ENCODE data around the gene ATAD3B. TPM values are rescaled to one million over a fixed set of nuclear protein-coding genes. Genes with fewer than 3 reads are reported as not detected.
"Not testable (repeated sequence)": the region's sequence is repeated elsewhere in the genome, so short reads cannot be mapped to it uniquely, and the experiment has no call there.

Gene ATAD3B
- total RNA-seq, 1 donor from 2014 or later, result 47.4 TPM

- ChIA-PET POLR2A (no interaction called here), CTCF (no interaction called here)
- TF ChIP-seq CTCF (IDR thresholded peaks at IDR 0.05), result no peak
These were observed 49.8 kb downstream of the ATAD3B start for GRCh38 chr1:1521331-1521730.

GRCh38 chr1:1522536-1522935 lies 51.0 kb downstream of the ATAD3B start:
- H3K4me3 Mint-ChIP-seq; H3K27ac Mint-ChIP-seq; H3K9me3 Mint-ChIP-seq; CTCF ChIA-PET; DNase-seq; H3K27me3 Mint-ChIP-seq; POLR2A ChIA-PET; ATAC-seq (ENCODE audit: low read depth); H3K4me1 Mint-ChIP-seq; intact Hi-C loops (cut with micrococcal nuclease): not testable (repeated sequence)
- peaks cover 41% of the 10 kb centered on the region for H3K36me3 Mint-ChIP-seq (ENCODE audit: low read depth)

More at GRCh38 chr1:1521331-1521730, 49.8 kb downstream of the ATAD3B start:
- H3K27ac Mint-ChIP-seq, result no peak overlapping the region
- intact Hi-C loops (cut with micrococcal nuclease), result no loop called here
- DNase-seq (no peak), ATAC-seq (ENCODE audit: low read depth) (no peak)
- H3K36me3 Mint-ChIP-seq (ENCODE audit: low read depth), result peaks cover 41% of the 10 kb centered on the region
- no peaks in the 10 kb centered on the region for H3K27me3 Mint-ChIP-seq
- no peaks in the 10 kb centered on the region for H3K4me1 Mint-ChIP-seq
- no peaks in the 10 kb centered on the region for H3K9me3 Mint-ChIP-seq
- H3K4me3 Mint-ChIP-seq, result no peak overlapping the region

- POLR2A ChIA-PET; CTCF ChIA-PET; intact Hi-C loops (cut with micrococcal nuclease): not testable (repeated sequence)
These were observed 51.7 kb downstream of the ATAD3B start for GRCh38 chr1:1523226-1523625.

GRCh38 chr1:1523651-1524050 lies 52.1 kb downstream of the ATAD3B start:
- peaks cover 37% of the 10 kb centered on the region for H3K36me3 Mint-ChIP-seq (ENCODE audit: low read depth)
- H3K27ac Mint-ChIP-seq; CTCF ChIA-PET; H3K9me3 Mint-ChIP-seq; ATAC-seq (ENCODE audit: low read depth); POLR2A ChIA-PET; intact Hi-C loops (cut with micrococcal nuclease); DNase-seq; H3K4me3 Mint-ChIP-seq; H3K4me1 Mint-ChIP-seq; H3K27me3 Mint-ChIP-seq: not testable (repeated sequence)

More at GRCh38 chr1:1523226-1523625, 51.7 kb downstream of the ATAD3B start:
- H3K27me3 Mint-ChIP-seq; H3K9me3 Mint-ChIP-seq; DNase-seq; ATAC-seq (ENCODE audit: low read depth); H3K4me1 Mint-ChIP-seq; H3K27ac Mint-ChIP-seq; H3K4me3 Mint-ChIP-seq: not testable (repeated sequence)
- H3K36me3 Mint-ChIP-seq (ENCODE audit: low read depth), result peaks cover 41% of the 10 kb centered on the region

- H3K27me3 Mint-ChIP-seq; DNase-seq; H3K27ac Mint-ChIP-seq; CTCF ChIA-PET; intact Hi-C loops (cut with micrococcal nuclease); H3K4me1 Mint-ChIP-seq; ATAC-seq (ENCODE audit: low read depth); H3K4me3 Mint-ChIP-seq; H3K9me3 Mint-ChIP-seq; POLR2A ChIA-PET: not testable (repeated sequence)
- H3K36me3 Mint-ChIP-seq (ENCODE audit: low read depth), result peaks cover 40% of the 10 kb centered on the region
These were observed 53.3 kb downstream of the ATAD3B start for GRCh38 chr1:1524750-1525383.

- H3K36me3 Mint-ChIP-seq (ENCODE audit: low read depth), result peaks cover 38% of the 10 kb centered on the region
- H3K4me3 Mint-ChIP-seq; intact Hi-C loops (cut with micrococcal nuclease); DNase-seq; H3K27ac Mint-ChIP-seq; H3K27me3 Mint-ChIP-seq; ATAC-seq (ENCODE audit: low read depth); CTCF ChIA-PET; POLR2A ChIA-PET; H3K9me3 Mint-ChIP-seq; H3K4me1 Mint-ChIP-seq: not testable (repeated sequence)
These were observed 54.9 kb downstream of the ATAD3B start for GRCh38 chr1:1526476-1526875.

- no peak for ATAC-seq (ENCODE audit: low read depth)
- Mint-ChIP-seq H3K9me3 (peaks cover 4% of the 10 kb centered on the region), H3K4me3 (no peak overlapping the region), H3K27me3 (no peaks in the 10 kb centered on the region), H3K36me3 (ENCODE audit: low read depth) (peaks cover 39% of the 10 kb centered on the region), H3K27ac (no peak overlapping the region), H3K4me1 (no peaks in the 10 kb centered on the region)
- POLR2A ChIA-PET, result no interaction called here
- no peak for TF ChIP-seq CTCF (IDR thresholded peaks at IDR 0.05)
- CTCF ChIA-PET, result no interaction called here
- no peak for DNase-seq
- intact Hi-C loops (cut with micrococcal nuclease), result no loop called here
These were observed 55.7 kb downstream of the ATAD3B start for GRCh38 chr1:1527092-1527816.
